Mesendoderm (in vitro differentiated cells): ENCODE results near the gene DNAJC27.
A peak's percentile ranks its signal among the peaks of the same experiment; 100 is the strongest.

Experiments used
- DNase-seq: peaks from one replicate; pipeline ENCODE4 v3.0.0; 2013
- H2AK5ac ChIP-seq: 2 replicates; pipeline ENCODE4 v1.6.1; 2013; ENCODE audit warnings: low read length, inconsistent platforms
- H2BK120ac ChIP-seq: 2 replicates; pipeline ENCODE4 v1.6.1; 2013; ENCODE audit warnings: low read depth, mild to moderate bottlenecking, low read length, moderate library complexity, mixed read lengths
- H2BK15ac ChIP-seq: replicated peaks from 2 replicates; pipeline ENCODE4 v1.6.1; 2013; ENCODE audit warnings: low read depth, mild to moderate bottlenecking, moderate library complexity
- H2BK5ac ChIP-seq: 2 replicates; pipeline ENCODE4 v1.6.1; 2013; ENCODE audit warnings: low read length, inconsistent platforms
- H3K18ac ChIP-seq: 2 replicates; pipeline ENCODE4 v1.6.1; 2013; ENCODE audit warnings: mild to moderate bottlenecking, low read length, mixed read lengths
- H3K23ac ChIP-seq: one replicate; pipeline ENCODE4 v1.6.1; 2013; ENCODE audit warnings: low read length
- H3K27ac ChIP-seq: 2 replicates; pipeline ENCODE4 v1.5.1; 2013; ENCODE audit warnings: low read depth, mild to moderate bottlenecking, inconsistent platforms, low read length, moderate library complexity
- H3K27me3 ChIP-seq: 2 replicates; pipeline ENCODE4 v1.6.1; 2013; ENCODE audit warnings: low read length, control low read depth, mild to moderate bottlenecking, inconsistent platforms; ENCODE audit not compliant: insufficient read depth, poor library complexity
- H3K36me3 ChIP-seq: 2 replicates; pipeline ENCODE4 v1.6.1; 2013; ENCODE audit warnings: low read length, inconsistent platforms; ENCODE audit not compliant: control insufficient read depth, insufficient read depth
- H3K4ac ChIP-seq: one replicate; pipeline ENCODE4 v1.6.1; 2013; ENCODE audit warnings: low read depth, mild to moderate bottlenecking, low read length, moderate library complexity
- H3K4me1 ChIP-seq: 2 replicates; pipeline ENCODE4 v1.6.1; 2013; ENCODE audit warnings: low read depth, low read length, inconsistent platforms; ENCODE audit not compliant: control insufficient read depth
- H3K4me2 ChIP-seq: 2 replicates; pipeline ENCODE4 v1.6.1; 2013; ENCODE audit warnings: low read length
- H3K4me3 ChIP-seq: 2 replicates; pipeline ENCODE4 v1.5.1; 2013; ENCODE audit warnings: mild to moderate bottlenecking, low read length
- H3K56ac ChIP-seq: one replicate; pipeline ENCODE4 v1.6.1; 2013; ENCODE audit warnings: low read length
- H3K79me1 ChIP-seq: 2 replicates; pipeline ENCODE4 v1.6.1; 2013; ENCODE audit warnings: low read length, inconsistent platforms
- H3K79me2 ChIP-seq: 2 replicates; pipeline ENCODE4 v1.6.1; 2013; ENCODE audit warnings: mild to moderate bottlenecking, low read length; ENCODE audit not compliant: control insufficient read depth, insufficient read depth
- H3K9ac ChIP-seq: 2 replicates; pipeline ENCODE4 v1.6.1; 2013; ENCODE audit warnings: low read length, inconsistent platforms
- H4K5ac ChIP-seq: one replicate; pipeline ENCODE4 v1.6.1; 2013; ENCODE audit warnings: low read length
- H4K8ac ChIP-seq: one replicate; pipeline ENCODE4 v1.6.1; 2013; ENCODE audit warnings: low read depth, mild to moderate bottlenecking, control low read depth, low read length, moderate library complexity
- WGBS: extraction: QIAGEN DNeasy Blood & Tissue Kit; methylation state at CpG from one replicate; pipeline ENCODE4 v1.1.7; 2013; ENCODE audit warnings: low lambda C conversion rate, missing lambda C conversion rate; ENCODE audit not compliant: insufficient coverage; ENCODE audit errors: extremely low coverage; 5-methylcytosine and 5-hydroxymethylcytosine counted together

Gene DNAJC27

DNA sequence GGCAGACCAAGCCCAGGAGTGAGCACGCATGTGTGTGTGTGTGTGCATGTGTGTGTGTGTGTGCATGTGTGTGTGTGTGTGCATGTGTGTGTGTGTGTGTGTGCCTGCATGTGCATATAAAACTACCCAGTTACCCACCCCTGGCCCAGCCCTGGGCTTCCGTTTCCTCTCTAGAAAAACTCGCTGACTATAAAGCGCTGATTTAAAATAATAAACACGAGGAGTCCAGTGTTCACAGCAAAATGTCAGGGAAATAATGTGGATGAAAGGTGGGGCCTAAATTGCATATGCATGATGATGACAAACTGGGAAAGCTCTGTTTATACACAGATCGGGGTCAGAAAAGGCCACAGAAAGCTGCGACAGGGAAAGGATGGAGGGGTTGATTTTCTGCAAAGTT lies 59.2 kb downstream of the DNAJC27 start:
- WGBS = no CpG with 5 or more reads among the region's 7 CpGs
- H3K79me2 ChIP-seq = no peaks in the 10 kb centered on the region
- H3K4me2 ChIP-seq = no peak overlapping the region
- H3K27me3 ChIP-seq = no peaks in the 10 kb centered on the region
- H3K4me3 ChIP-seq = no peak overlapping the region
- no peak overlapping the region for H3K18ac ChIP-seq
- no peak overlapping the region for H4K8ac ChIP-seq
- no peak overlapping the region for H3K27ac ChIP-seq
- H3K23ac ChIP-seq = no peak overlapping the region
- H3K4ac ChIP-seq = no peak overlapping the region
- H3K56ac ChIP-seq = no peak overlapping the region
- no peak for DNase-seq
- no peak overlapping the region for H2BK5ac ChIP-seq
- no peak overlapping the region for H2BK15ac ChIP-seq
- H3K9ac ChIP-seq = no peak overlapping the region
- no peaks in the 10 kb centered on the region for H3K4me1 ChIP-seq
- H2AK5ac ChIP-seq = no peak overlapping the region
- H2BK120ac ChIP-seq = no peak overlapping the region
- no peaks in the 10 kb centered on the region for H3K36me3 ChIP-seq
- H4K5ac ChIP-seq = no peak overlapping the region
- no peaks in the 10 kb centered on the region for H3K79me1 ChIP-seq

DNA sequence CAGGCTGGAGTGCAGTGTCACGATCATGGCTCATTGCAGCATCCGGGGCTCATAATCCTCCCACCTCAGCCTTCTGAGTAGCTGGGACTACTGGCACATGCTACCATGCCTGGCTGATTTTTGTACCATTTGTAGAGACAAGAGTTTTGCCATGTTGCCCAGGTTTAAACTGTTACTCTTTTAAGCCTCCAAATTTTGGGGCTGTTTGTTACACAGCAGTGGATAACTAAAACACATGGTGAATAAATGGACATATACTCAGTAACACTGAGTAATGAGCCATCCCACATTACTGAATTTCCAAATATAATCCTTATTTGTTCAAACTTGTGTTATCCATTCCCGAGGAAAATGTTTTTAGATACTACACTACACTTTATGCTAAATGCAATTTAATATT lies 61.5 kb downstream of the DNAJC27 start:
- H3K4me3 ChIP-seq = no peak overlapping the region
- no peak overlapping the region for H2BK120ac ChIP-seq
- no peak overlapping the region for H3K18ac ChIP-seq
- no peak overlapping the region for H3K9ac ChIP-seq
- no peaks in the 10 kb centered on the region for H3K36me3 ChIP-seq
- no peaks in the 10 kb centered on the region for H3K4me1 ChIP-seq
- no peak overlapping the region for H4K8ac ChIP-seq
- H3K4ac ChIP-seq = no peak overlapping the region
- no peak overlapping the region for H3K23ac ChIP-seq
- no CpG with 5 or more reads among the region's 3 CpGs for WGBS
- no peak overlapping the region for H3K4me2 ChIP-seq
- H2BK15ac ChIP-seq = no peak overlapping the region
- H4K5ac ChIP-seq = no peak overlapping the region
- H3K27ac ChIP-seq = no peak overlapping the region
- no peak overlapping the region for H2BK5ac ChIP-seq
- no peaks in the 10 kb centered on the region for H3K27me3 ChIP-seq
- H3K79me1 ChIP-seq = no peaks in the 10 kb centered on the region
- H3K56ac ChIP-seq = no peak overlapping the region
- no peaks in the 10 kb centered on the region for H3K79me2 ChIP-seq
- DNase-seq = no peak
- H2AK5ac ChIP-seq = no peak overlapping the region

DNA sequence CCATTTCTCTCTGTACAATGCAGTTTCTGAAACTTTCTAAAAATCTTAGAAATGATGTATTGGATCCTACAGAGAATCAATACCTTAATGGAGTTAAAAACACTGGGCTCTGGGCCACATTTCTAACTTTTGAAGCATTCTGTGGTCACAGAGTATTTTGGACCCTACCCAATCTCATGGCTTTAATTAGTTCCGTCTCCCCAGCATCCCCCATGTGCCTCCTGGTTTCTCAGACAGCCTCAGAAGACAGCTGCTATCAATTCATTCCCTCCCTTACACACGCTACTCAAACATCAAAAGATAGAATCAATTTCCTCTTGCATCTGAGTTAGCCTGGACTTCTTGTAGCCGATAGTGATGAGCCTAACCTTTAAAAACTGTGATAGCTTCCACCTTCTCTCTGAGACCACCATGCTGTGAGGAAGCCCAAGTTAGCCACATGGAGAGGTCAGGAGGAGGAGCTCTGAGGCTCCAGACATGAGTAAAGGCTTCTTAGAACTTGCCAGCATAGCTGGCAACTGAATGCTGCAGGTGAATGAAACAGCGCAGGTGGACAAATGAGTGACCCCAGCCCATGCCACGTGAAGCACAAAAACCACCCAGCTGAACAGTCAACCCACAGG lies 62.1 kb downstream of the DNAJC27 start:
- H3K79me2 ChIP-seq = no peaks in the 10 kb centered on the region
- no peak overlapping the region for H2BK5ac ChIP-seq
- H2BK15ac ChIP-seq = no peak overlapping the region
- no peak overlapping the region for H3K4me3 ChIP-seq
- no peak overlapping the region for H3K4me2 ChIP-seq
- H3K56ac ChIP-seq = no peak overlapping the region
- H3K27me3 ChIP-seq = no peaks in the 10 kb centered on the region
- no peak overlapping the region for H2BK120ac ChIP-seq
- no peaks in the 10 kb centered on the region for H3K36me3 ChIP-seq
- H3K9ac ChIP-seq = no peak overlapping the region
- no peaks in the 10 kb centered on the region for H3K4me1 ChIP-seq
- H3K4ac ChIP-seq = no peak overlapping the region
- no peak overlapping the region for H3K27ac ChIP-seq
- no peak overlapping the region for H2AK5ac ChIP-seq
- WGBS = no CpG with 5 or more reads among the region's 5 CpGs
- H3K18ac ChIP-seq = no peak overlapping the region
- no peak overlapping the region for H4K8ac ChIP-seq
- H3K79me1 ChIP-seq = no peaks in the 10 kb centered on the region
- no peak for DNase-seq
- H3K23ac ChIP-seq = no peak overlapping the region
- no peak overlapping the region for H4K5ac ChIP-seq

DNA sequence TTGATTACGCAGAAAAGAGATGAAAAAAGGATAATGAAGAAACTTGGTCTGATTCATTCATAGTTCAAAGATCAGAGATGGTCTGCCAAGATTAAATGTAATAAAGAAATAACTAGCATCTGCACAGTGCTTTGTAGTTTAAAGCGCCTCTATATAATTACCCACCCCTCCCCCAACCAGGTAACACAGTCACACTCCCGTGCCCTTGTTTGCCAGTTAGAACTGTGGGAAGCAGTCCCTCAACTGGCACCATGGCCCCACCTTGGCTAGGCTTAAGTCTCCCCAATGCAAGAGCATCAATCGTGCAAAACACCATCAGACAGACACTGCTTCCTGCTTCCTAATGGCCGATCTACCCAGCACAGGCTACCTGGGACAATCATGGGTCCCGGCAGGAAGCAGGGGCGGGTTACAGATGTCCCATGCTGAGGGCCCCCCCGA lies 63.3 kb downstream of the DNAJC27 start:
- Histone ChIP-seq H3K4me3 (no peak overlapping the region), H2BK5ac (no peak overlapping the region), H3K79me2 (no peaks in the 10 kb centered on the region), H2AK5ac (no peak overlapping the region), H3K27me3 (no peaks in the 10 kb centered on the region), H3K9ac (no peak overlapping the region), H3K56ac (no peak overlapping the region), H3K18ac (no peak overlapping the region), H3K4me1 (no peaks in the 10 kb centered on the region), H3K4me2 (no peak overlapping the region), H3K4ac (no peak overlapping the region), H4K8ac (no peak overlapping the region), H2BK120ac (no peak overlapping the region), H2BK15ac (no peak overlapping the region), H3K79me1 (no peaks in the 10 kb centered on the region), H3K23ac (no peak overlapping the region), H3K36me3 (no peaks in the 10 kb centered on the region), H4K5ac (no peak overlapping the region), H3K27ac (no peak overlapping the region)
- DNase-seq = no peak
- no CpG with 5 or more reads among the region's 8 CpGs for WGBS

DNA sequence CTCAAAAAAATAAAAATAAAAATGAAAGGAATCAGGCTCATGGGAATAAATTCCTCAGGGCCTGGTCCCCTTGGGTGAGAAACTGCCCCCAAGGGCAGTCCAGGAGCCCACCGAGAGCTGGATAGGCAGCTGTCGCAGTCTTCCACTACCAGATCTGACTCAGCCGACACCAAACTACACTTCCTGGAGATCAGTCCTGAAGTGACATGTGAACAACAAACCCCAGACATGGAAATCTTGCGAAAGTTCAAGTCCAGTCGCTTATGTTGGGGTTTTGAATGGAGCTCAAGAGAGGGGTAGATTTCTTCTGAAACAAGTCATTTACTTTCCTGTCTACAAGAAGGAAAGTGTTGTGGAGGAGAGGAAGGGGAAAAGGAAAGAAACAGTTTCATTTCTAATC lies 64.6 kb downstream of the DNAJC27 start:
- Histone ChIP-seq H3K27me3 (no peaks in the 10 kb centered on the region), H2BK15ac (no peak overlapping the region), H3K36me3 (peaks cover 1% of the 10 kb centered on the region), H3K27ac (no peak overlapping the region), H3K9ac (no peak overlapping the region), H3K18ac (no peak overlapping the region), H3K4me1 (no peaks in the 10 kb centered on the region), H4K8ac (no peak overlapping the region), H3K56ac (no peak overlapping the region), H3K4me2 (no peak overlapping the region), H3K79me1 (no peaks in the 10 kb centered on the region), H3K23ac (no peak overlapping the region), H2BK5ac (no peak overlapping the region), H3K79me2 (no peaks in the 10 kb centered on the region), H2BK120ac (no peak overlapping the region), H2AK5ac (no peak overlapping the region), H3K4ac (no peak overlapping the region), H3K4me3 (no peak overlapping the region), H4K5ac (no peak overlapping the region)
- no CpG with 5 or more reads among the region's 5 CpGs for WGBS
- no peak for DNase-seq

DNA sequence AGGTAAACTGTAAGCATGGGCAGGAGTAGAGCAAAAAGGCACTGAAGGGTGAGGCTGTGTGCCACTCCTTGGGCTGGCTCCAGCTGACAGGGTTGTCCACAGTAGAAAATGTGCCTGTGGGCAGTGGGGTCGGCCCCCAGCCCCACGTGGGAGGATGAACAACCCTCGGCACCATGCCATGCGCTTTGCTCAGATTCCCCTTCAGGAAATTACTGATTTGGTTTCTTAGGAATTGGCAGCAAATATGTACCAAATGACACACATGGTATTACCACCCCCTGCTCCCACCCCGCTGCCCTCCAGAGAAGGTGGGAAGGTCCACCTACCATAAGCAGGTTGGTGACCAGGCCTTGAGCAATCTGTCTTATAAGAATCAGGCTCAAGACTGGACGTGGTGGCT lies 65.3 kb downstream of the DNAJC27 start:
- no peaks in the 10 kb centered on the region for H3K4me1 ChIP-seq
- no CpG with 5 or more reads among the region's 6 CpGs for WGBS
- H3K27me3 ChIP-seq = no peaks in the 10 kb centered on the region
- no peak overlapping the region for H2BK15ac ChIP-seq
- no peak overlapping the region for H2AK5ac ChIP-seq
- H4K8ac ChIP-seq = no peak overlapping the region
- H3K27ac ChIP-seq = no peak overlapping the region
- no peak overlapping the region for H3K18ac ChIP-seq
- H4K5ac ChIP-seq = no peak overlapping the region
- H2BK120ac ChIP-seq = no peak overlapping the region
- no peak overlapping the region for H3K4me2 ChIP-seq
- H3K23ac ChIP-seq = peak overlapping the region; percentile 45
- no peak overlapping the region for H2BK5ac ChIP-seq
- no peak overlapping the region for H3K4me3 ChIP-seq
- no peak overlapping the region for H3K9ac ChIP-seq
- H3K79me2 ChIP-seq = no peaks in the 10 kb centered on the region
- H3K4ac ChIP-seq = no peak overlapping the region
- peaks cover 1% of the 10 kb centered on the region for H3K36me3 ChIP-seq
- no peak overlapping the region for H3K56ac ChIP-seq
- DNase-seq = no peak
- H3K79me1 ChIP-seq = no peaks in the 10 kb centered on the region
